AG04450 (cell line): ENCODE results near the gene CACNA1G. TPM values are rescaled to one million over a fixed set of nuclear protein-coding genes. Genes with fewer than 3 reads are reported as not detected.

Experiments used
- CTCF ChIA-PET: fragments of 300-600, 350-600 bp; formaldehyde crosslinking; extraction: SDS; loops from one replicate; lab custom pipeline; 2022; ENCODE audit warnings: antibody characterized with exemption, inconsistent platforms; lab: Charles Lee
- POLR2A ChIA-PET: fragments of 350-600 bp; formaldehyde crosslinking; extraction: SDS; loops from one replicate; lab custom pipeline; 2021; ENCODE audit warnings: antibody characterized with exemption, inconsistent platforms; lab: Yijun Ruan, JAX
- DNase-seq: peaks from one replicate; pipeline ENCODE4 v3.0.0-alpha.2; 2011; ENCODE audit warnings: low read depth, low spot score
- H3K27ac ChIP-seq: one replicate; pipeline ENCODE4 v1.5.1; 2012; ENCODE audit warnings: low read depth, low read length, control low read depth
- H3K27me3 ChIP-seq: one replicate; pipeline ENCODE4 v1.6.0; 2012; ENCODE audit warnings: low read length; ENCODE audit not compliant: control insufficient read depth, insufficient read depth
- H3K4me3 ChIP-seq: 2 replicates; pipeline ENCODE4 v1.5.1; 2011; ENCODE audit warnings: mild to moderate bottlenecking, low read depth, low read length, control low read depth
- H3K9me3 ChIP-seq: 2 replicates; pipeline ENCODE4 v1.5.1; 2012; ENCODE audit warnings: low read length; ENCODE audit not compliant: control insufficient read depth, insufficient read depth
- CTCF ChIP-seq: IDR thresholded peaks from 2 replicates; pipeline ENCODE4 v1.5.1; 2011; ENCODE audit warnings: low read depth, low read length, control low read depth, inconsistent platforms
- polyA plus RNA-seq: library from polyadenylated mRNA; depleted of rRNA; stranded (reverse); fragments of >200 nt; gene quantifications from 2 replicates; pipeline ENCODE4 v1.2.3, GENCODE V29; 2011

Gene CACNA1G
- polyA plus RNA-seq, 1 experiment: 0.05 TPM

GRCh38 chr17:50596191-50597037, 35.9 kb downstream of the CACNA1G start:
- CTCF ChIA-PET: no interaction called here
- Histone ChIP-seq H3K4me3 (no peak overlapping the region), H3K27ac (no peak overlapping the region), H3K9me3 (no peaks in the 10 kb centered on the region; the same call in 1 of the 2 replicates), H3K27me3 (peaks cover 16% of the 10 kb centered on the region)
- DNase-seq: no peak
- POLR2A ChIA-PET: no interaction called here
- peak; percentile 35 for TF ChIP-seq CTCF

DNA sequence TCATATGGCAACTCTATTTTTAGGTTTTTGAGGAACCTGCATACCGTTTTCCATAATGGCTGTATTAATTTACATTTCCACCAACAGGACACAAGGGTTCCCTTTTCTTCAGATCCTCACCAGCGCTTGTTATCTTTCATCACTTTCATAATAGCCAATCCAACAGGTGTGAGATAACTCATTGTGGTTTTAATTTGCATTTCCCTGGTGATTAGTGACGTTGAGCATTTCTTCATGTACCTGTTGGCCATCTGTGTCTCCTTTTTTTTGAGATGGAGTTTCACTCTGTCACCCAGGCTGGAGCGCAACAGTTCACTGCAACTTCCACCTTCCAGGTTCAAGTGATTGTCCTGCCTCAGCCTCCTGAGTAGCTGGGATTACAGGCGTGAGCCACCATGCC, 38.0 kb downstream of the CACNA1G start:
- Histone ChIP-seq H3K4me3 (no peak overlapping the region), H3K27ac (no peak overlapping the region), H3K9me3 (no peaks in the 10 kb centered on the region; the same call in 1 of the 2 replicates), H3K27me3 (peaks cover 23% of the 10 kb centered on the region)
- no peak for TF ChIP-seq CTCF
- CTCF ChIA-PET: no interaction called here
- no peak for DNase-seq
- POLR2A ChIA-PET: no interaction called here

DNA sequence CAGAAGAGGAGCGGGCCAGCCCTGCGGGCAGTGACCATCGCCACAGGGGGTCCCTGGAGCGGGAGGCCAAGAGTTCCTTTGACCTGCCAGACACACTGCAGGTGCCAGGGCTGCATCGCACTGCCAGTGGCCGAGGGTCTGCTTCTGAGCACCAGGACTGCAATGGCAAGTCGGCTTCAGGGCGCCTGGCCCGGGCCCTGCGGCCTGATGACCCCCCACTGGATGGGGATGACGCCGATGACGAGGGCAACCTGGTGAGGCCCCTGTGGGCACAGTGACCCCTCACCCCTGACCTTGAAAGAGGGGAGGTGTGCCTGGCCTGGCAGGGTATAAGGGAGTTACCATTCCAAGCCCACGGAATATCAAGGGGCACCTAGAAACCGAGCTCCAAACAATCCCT, 39.1 kb downstream of the CACNA1G start:
- Histone ChIP-seq H3K4me3 (no peak overlapping the region), H3K27me3 (peaks cover 23% of the 10 kb centered on the region), H3K27ac (no peak overlapping the region), H3K9me3 (no peaks in the 10 kb centered on the region; the same call in 1 of the 2 replicates)
- ChIA-PET CTCF (interaction anchor here (1.4 kb wide), 1 partner anchor 49 kb away, joined by 3 read pairs; no protein-coding TSS in a partner anchor), POLR2A (no interaction called here)
- no peak for DNase-seq
- no peak for TF ChIP-seq CTCF

GRCh38 chr17:50601823-50602375, 41.4 kb downstream of the CACNA1G start:
- TF ChIP-seq CTCF: no peak
- H3K4me3 ChIP-seq: no peak overlapping the region
- H3K9me3 ChIP-seq: no peaks in the 10 kb centered on the region; the same call in 1 of the 2 replicates
- no peak for DNase-seq
- CTCF ChIA-PET: no interaction called here
- POLR2A ChIA-PET: no interaction called here
- no peak overlapping the region for H3K27ac ChIP-seq
- peaks cover 26% of the 10 kb centered on the region for H3K27me3 ChIP-seq

DNA sequence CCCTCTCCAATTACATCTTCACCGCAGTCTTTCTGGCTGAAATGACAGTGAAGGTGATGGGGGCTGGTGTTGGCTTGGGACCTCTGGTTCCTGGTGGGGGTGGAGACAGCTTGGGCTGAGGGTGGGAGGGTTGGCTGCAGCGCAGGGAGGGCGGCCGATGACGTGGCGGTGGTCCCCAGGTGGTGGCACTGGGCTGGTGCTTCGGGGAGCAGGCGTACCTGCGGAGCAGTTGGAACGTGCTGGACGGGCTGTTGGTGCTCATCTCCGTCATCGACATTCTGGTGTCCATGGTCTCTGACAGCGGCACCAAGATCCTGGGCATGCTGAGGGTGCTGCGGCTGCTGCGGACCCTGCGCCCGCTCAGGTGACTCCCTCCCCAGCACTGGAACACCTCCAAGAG, 42.3 kb downstream of the CACNA1G start:
- no peak for DNase-seq
- ChIA-PET POLR2A (no interaction called here), CTCF (no interaction called here)
- TF ChIP-seq CTCF: no peak
- Histone ChIP-seq H3K9me3 (no peaks in the 10 kb centered on the region; the same call in 1 of the 2 replicates), H3K27me3 (peaks cover 28% of the 10 kb centered on the region), H3K4me3 (no peak overlapping the region), H3K27ac (no peak overlapping the region)
